ENCODE data around the gene SPIN2A. TPM values are rescaled to one million over a fixed set of nuclear protein-coding genes. Genes with fewer than 3 reads are reported as not detected.
"Not testable (repeated sequence)": the region's sequence is repeated elsewhere in the genome, so short reads cannot be mapped to it uniquely, and the experiment has no call there.

The SPIN2A gene
- total RNA-seq, 1 experiment from 2014 or later = 3.4 TPM

- Histone ChIP-seq H3K27me3 (replicated peaks; ENCODE audit: insufficient read depth, low read depth, low read length, poor library complexity) (no peaks in the 10 kb centered on the region), H3K4me1 (ENCODE audit: insufficient read depth, low read length, poor library complexity, severe bottlenecking) (peaks cover 6% of the 10 kb centered on the region), H3K9me3 (ENCODE audit: low read depth, low read length, poor library complexity, severe bottlenecking) (no peaks in the 10 kb centered on the region), H3K4me3 (ENCODE audit: low read depth, low read length, poor library complexity, severe bottlenecking) (no peak overlapping the region), H3K36me3 (ENCODE audit: insufficient read depth, low read length, poor library complexity, severe bottlenecking) (no peaks in the 10 kb centered on the region), H3K27ac (ENCODE audit: low read depth, low read length, poor library complexity, severe bottlenecking) (no peak overlapping the region)
- TF ChIP-seq EZH2 (IDR thresholded peaks at IDR 0.05; ENCODE audit: borderline replicate concordance, low read depth, low read length, poor library complexity, severe bottlenecking) = no peak
- TF ChIP-seq, protein P1, sequence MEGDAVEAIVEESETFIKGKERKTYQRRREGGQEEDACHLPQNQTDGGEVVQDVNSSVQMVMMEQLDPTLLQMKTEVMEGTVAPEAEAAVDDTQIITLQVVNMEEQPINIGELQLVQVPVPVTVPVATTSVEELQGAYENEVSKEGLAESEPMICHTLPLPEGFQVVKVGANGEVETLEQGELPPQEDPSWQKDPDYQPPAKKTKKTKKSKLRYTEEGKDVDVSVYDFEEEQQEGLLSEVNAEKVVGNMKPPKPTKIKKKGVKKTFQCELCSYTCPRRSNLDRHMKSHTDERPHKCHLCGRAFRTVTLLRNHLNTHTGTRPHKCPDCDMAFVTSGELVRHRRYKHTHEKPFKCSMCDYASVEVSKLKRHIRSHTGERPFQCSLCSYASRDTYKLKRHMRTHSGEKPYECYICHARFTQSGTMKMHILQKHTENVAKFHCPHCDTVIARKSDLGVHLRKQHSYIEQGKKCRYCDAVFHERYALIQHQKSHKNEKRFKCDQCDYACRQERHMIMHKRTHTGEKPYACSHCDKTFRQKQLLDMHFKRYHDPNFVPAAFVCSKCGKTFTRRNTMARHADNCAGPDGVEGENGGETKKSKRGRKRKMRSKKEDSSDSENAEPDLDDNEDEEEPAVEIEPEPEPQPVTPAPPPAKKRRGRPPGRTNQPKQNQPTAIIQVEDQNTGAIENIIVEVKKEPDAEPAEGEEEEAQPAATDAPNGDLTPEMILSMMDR (conservative IDR thresholded peaks at IDR 0.05; ENCODE audit: low read depth, low read length) = no peak
- BruUV-seq (replicated peaks) = no TSS peak
- DNase-seq (ENCODE audit: low spot score) = no peak
- intact Hi-C loops (cut with micrococcal nuclease; ENCODE audit: unreplicated experiment) = no loop called here
- POLR2A ChIA-PET (ENCODE audit: low non-redundant PET) = no interaction called here
- CTCF ChIA-PET = no interaction called here
Measured at GRCh38 chrX:57134702-57135101, 2.5 kb downstream of the SPIN2A start.

DNA sequence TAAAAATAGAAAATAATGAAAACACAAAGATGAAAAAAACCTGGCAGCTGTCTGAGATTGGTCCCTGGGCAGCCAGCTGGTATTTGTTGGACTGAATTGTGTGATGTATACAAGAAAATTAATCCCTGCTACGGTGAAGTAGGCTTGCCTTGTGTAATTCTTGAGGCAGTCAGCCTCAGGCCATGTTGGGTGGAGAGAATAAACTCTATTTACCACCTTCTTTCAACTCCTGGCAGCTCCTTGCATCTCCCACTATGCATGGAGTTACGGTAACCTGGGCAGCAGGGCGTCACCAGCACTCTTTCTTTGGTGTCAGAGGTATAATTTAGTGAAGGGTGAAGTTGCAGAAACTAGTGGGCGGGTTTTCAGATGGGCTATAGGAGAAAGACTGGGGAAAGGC lies 3.5 kb downstream of the SPIN2A start:
- ChIA-PET POLR2A (ENCODE audit: low non-redundant PET) (no interaction called here), CTCF (no interaction called here)
- peaks cover 6% of the 10 kb centered on the region for H3K4me1 ChIP-seq (ENCODE audit: insufficient read depth, low read length, poor library complexity, severe bottlenecking)
- H3K4me3 ChIP-seq (ENCODE audit: low read depth, low read length, poor library complexity, severe bottlenecking) = no peak overlapping the region
- H3K27ac ChIP-seq (ENCODE audit: low read depth, low read length, poor library complexity, severe bottlenecking) = no peak overlapping the region
- DNase-seq (ENCODE audit: low spot score) = no peak
- no TSS peak for BruUV-seq (replicated peaks)
- H3K36me3 ChIP-seq (ENCODE audit: insufficient read depth, low read length, poor library complexity, severe bottlenecking) = no peaks in the 10 kb centered on the region
- TF ChIP-seq EZH2 (IDR thresholded peaks at IDR 0.05; ENCODE audit: borderline replicate concordance, low read depth, low read length, poor library complexity, severe bottlenecking) = no peak
- TF ChIP-seq, protein P1 (conservative IDR thresholded peaks at IDR 0.05; ENCODE audit: low read depth, low read length) = no peak
- intact Hi-C loops (cut with micrococcal nuclease; ENCODE audit: unreplicated experiment) = no loop called here
- no peaks in the 10 kb centered on the region for H3K27me3 ChIP-seq (replicated peaks; ENCODE audit: insufficient read depth, low read depth, low read length, poor library complexity)
- H3K9me3 ChIP-seq (ENCODE audit: low read depth, low read length, poor library complexity, severe bottlenecking) = no peaks in the 10 kb centered on the region

GRCh38 chrX:57133284-57133683 lies 3.9 kb downstream of the SPIN2A start:
- BruUV-seq (replicated peaks); H3K27me3 ChIP-seq (replicated peaks; ENCODE audit: insufficient read depth, low read depth, low read length, poor library complexity); H3K9me3 ChIP-seq (ENCODE audit: low read depth, low read length, poor library complexity, severe bottlenecking); CTCF ChIA-PET; intact Hi-C loops (cut with micrococcal nuclease; ENCODE audit: unreplicated experiment); H3K27ac ChIP-seq (ENCODE audit: low read depth, low read length, poor library complexity, severe bottlenecking); H3K4me1 ChIP-seq (ENCODE audit: insufficient read depth, low read length, poor library complexity, severe bottlenecking); H3K36me3 ChIP-seq (ENCODE audit: insufficient read depth, low read length, poor library complexity, severe bottlenecking); H3K4me3 ChIP-seq (ENCODE audit: low read depth, low read length, poor library complexity, severe bottlenecking); POLR2A ChIA-PET (ENCODE audit: low non-redundant PET); DNase-seq (ENCODE audit: low spot score): not testable (repeated sequence)

- TF ChIP-seq, protein P1 (conservative IDR thresholded peaks at IDR 0.05; ENCODE audit: low read depth, low read length) = no peak
- TF ChIP-seq EZH2 (IDR thresholded peaks at IDR 0.05; ENCODE audit: borderline replicate concordance, low read depth, low read length, poor library complexity, severe bottlenecking) = no peak
- CTCF ChIA-PET = no interaction called here
- POLR2A ChIA-PET (ENCODE audit: low non-redundant PET) = no interaction called here
- Histone ChIP-seq H3K4me1 (ENCODE audit: insufficient read depth, low read length, poor library complexity, severe bottlenecking) (no peaks in the 10 kb centered on the region), H3K4me3 (ENCODE audit: low read depth, low read length, poor library complexity, severe bottlenecking) (no peak overlapping the region), H3K36me3 (ENCODE audit: insufficient read depth, low read length, poor library complexity, severe bottlenecking) (no peaks in the 10 kb centered on the region), H3K27me3 (replicated peaks; ENCODE audit: insufficient read depth, low read depth, low read length, poor library complexity) (no peaks in the 10 kb centered on the region), H3K27ac (ENCODE audit: low read depth, low read length, poor library complexity, severe bottlenecking) (no peak overlapping the region), H3K9me3 (ENCODE audit: low read depth, low read length, poor library complexity, severe bottlenecking) (no peaks in the 10 kb centered on the region)
- intact Hi-C loops (cut with micrococcal nuclease; ENCODE audit: unreplicated experiment) = no loop called here
- DNase-seq (ENCODE audit: low spot score) = no peak
- no TSS peak for BruUV-seq (replicated peaks)
Measured at GRCh38 chrX:57132046-57132445, 5.2 kb downstream of the SPIN2A start.

Data from A673 (cell line).